ENCODE results near the gene BMPR1A.

DNA sequence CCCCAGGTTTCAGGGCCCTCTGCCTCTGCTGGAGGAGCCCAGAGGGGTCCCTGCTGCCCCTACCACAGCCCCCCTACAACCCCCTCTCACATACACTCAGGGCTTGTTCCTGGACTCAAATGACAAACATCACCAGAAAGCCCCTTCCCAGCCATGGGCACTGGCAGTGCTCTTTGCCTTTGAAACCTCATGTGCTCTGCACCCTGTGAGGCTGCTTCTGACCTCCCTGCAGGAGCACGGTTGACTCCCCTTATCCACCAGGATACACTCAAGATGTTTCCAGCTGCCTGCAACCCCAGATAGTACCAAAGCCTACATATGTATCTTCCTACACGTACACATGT lies 208.4 kb downstream of the BMPR1A start:
- TF ChIP-seq, protein P1, sequence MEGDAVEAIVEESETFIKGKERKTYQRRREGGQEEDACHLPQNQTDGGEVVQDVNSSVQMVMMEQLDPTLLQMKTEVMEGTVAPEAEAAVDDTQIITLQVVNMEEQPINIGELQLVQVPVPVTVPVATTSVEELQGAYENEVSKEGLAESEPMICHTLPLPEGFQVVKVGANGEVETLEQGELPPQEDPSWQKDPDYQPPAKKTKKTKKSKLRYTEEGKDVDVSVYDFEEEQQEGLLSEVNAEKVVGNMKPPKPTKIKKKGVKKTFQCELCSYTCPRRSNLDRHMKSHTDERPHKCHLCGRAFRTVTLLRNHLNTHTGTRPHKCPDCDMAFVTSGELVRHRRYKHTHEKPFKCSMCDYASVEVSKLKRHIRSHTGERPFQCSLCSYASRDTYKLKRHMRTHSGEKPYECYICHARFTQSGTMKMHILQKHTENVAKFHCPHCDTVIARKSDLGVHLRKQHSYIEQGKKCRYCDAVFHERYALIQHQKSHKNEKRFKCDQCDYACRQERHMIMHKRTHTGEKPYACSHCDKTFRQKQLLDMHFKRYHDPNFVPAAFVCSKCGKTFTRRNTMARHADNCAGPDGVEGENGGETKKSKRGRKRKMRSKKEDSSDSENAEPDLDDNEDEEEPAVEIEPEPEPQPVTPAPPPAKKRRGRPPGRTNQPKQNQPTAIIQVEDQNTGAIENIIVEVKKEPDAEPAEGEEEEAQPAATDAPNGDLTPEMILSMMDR (IDR thresholded peaks at IDR 0.05), result no peak
- TF ChIP-seq POLR2A (IDR thresholded peaks at IDR 0.05), result no peak

All from right lobe of liver (tissue), 4 donors.